ENCODE results near the gene RASSF7.

DNA sequence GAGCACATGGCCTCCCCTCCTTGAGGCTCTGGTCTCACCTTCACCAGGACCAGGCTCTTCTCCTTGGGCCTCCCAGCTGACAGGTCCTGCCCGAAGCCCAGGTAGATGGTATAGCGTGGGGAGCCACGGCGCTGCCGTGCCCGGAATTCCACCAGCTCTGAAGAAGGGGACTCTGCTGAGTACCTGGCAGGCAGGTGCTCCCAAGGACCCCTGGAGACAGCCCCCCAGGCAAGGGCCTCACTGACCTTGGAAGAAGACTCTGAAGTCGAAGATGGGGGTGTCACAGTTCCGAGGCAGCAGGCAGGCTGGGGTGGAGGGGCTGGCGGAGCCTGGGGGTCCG lies 52.2 kb downstream of the RASSF7 start:
- TF ChIP-seq, protein P1, sequence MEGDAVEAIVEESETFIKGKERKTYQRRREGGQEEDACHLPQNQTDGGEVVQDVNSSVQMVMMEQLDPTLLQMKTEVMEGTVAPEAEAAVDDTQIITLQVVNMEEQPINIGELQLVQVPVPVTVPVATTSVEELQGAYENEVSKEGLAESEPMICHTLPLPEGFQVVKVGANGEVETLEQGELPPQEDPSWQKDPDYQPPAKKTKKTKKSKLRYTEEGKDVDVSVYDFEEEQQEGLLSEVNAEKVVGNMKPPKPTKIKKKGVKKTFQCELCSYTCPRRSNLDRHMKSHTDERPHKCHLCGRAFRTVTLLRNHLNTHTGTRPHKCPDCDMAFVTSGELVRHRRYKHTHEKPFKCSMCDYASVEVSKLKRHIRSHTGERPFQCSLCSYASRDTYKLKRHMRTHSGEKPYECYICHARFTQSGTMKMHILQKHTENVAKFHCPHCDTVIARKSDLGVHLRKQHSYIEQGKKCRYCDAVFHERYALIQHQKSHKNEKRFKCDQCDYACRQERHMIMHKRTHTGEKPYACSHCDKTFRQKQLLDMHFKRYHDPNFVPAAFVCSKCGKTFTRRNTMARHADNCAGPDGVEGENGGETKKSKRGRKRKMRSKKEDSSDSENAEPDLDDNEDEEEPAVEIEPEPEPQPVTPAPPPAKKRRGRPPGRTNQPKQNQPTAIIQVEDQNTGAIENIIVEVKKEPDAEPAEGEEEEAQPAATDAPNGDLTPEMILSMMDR (conservative IDR thresholded peaks at IDR 0.05; ENCODE audit: low read depth, low read length) = no peak
- no peak for TF ChIP-seq EZH2phosphoT487 (IDR thresholded peaks at IDR 0.05; ENCODE audit: borderline replicate concordance, low read length)
